ENCODE data around the gene ARMC8. TPM values are rescaled to one million over a fixed set of nuclear protein-coding genes. Genes with fewer than 3 reads are reported as not detected.

Gene ARMC8
- total and polyA plus RNA-seq, 2 donors (not counting 1 experiment from before 2014, with no cell fraction given): 35.3 to 81.1 TPM

- H3K4me1 Mint-ChIP-seq: peaks cover 30% of the 10 kb centered on the region
- ChIA-PET POLR2A (interaction anchor here (0.7 to 1.9 kb wide), 3 partner anchors 11 to 17 kb away, joined by 4 to 19 read pairs (median 5); partner anchors contain the start of gene ARMC8), CTCF (interaction anchor here (1.0 to 1.8 kb wide), 6 partner anchors 11 to 741 kb away, joined by 3 to 4 read pairs (median 4); partner anchors contain the start of genes ARMC8 and DZIP1L)
- peak within 1 kb of the TSS; percentile 99 for H3K27ac Mint-ChIP-seq
- peaks cover 0 to 8% of the 10 kb centered on the region in 2 experiments for H3K36me3 ChIP-seq (replicated peaks in 1 of 2; ENCODE audit: control extremely low read depth in 1 of 2, control insufficient read depth in 1 of 2, extremely low read depth in 1 of 2, insufficient read depth in 2 of 2, low read length in 1 of 2)
- DNase-seq: peak; percentile 88
- peaks cover 14 to 16% of the 10 kb centered on the region in 2 donors for H3K4me1 ChIP-seq (ENCODE audit: control insufficient read depth in 2 of 2, insufficient read depth in 2 of 2, low read length in 2 of 2)
- H3K4me3 ChIP-seq (ENCODE audit: control extremely low read depth in 1 of 5, extremely low read depth in 1 of 5, insufficient read depth in 1 of 5, low read depth in 2 of 5, low read length in 4 of 5): peak within 1 kb of the TSS; percentile 75 to 95 (median 81)
- peaks cover 4% of the 10 kb centered on the region for H4K20me1 ChIP-seq (ENCODE audit: control insufficient read depth, insufficient read depth, low read length, poor library complexity, severe bottlenecking)
- peak within 1 kb of the TSS; percentile 88 for H3K9ac ChIP-seq (ENCODE audit: low read length)
- intact Hi-C loops (cut with micrococcal nuclease): loop anchor here (1.0 to 5.0 kb wide), 2 partner anchors 13 to 1213 kb away; partner anchors contain the start of genes ARMC8 and COPB2
- peaks cover 19% of the 10 kb centered on the region for H3K79me2 ChIP-seq (ENCODE audit: control insufficient read depth, insufficient read depth, low read length)
- no peak for TF ChIP-seq CTCF (IDR thresholded peaks at IDR 0.05)
- TF ChIP-seq EZH2 (IDR thresholded peaks at IDR 0.05; ENCODE audit: borderline replicate concordance, insufficient read depth, low read depth, low read length, poor library complexity, severe bottlenecking): no peak
- H2AFZ ChIP-seq (ENCODE audit: insufficient read depth, low read depth, low read length, poor library complexity, severe bottlenecking): peak within 1 kb of the TSS; percentile 95
- peak within 1 kb of the TSS; percentile 100 for H3K4me3 Mint-ChIP-seq
- H3K27me3 Mint-ChIP-seq: peaks cover 3% of the 10 kb centered on the region
- H3K4me2 ChIP-seq (replicated peaks; ENCODE audit: low read depth, low read length, poor library complexity, severe bottlenecking): peak within 1 kb of the TSS; percentile 78
- no peaks in the 10 kb centered on the region for H3K9me3 ChIP-seq (ENCODE audit: control extremely low read depth in 1 of 3, control insufficient read depth in 2 of 3, insufficient read depth in 1 of 3, low read length in 2 of 3)
- whole genome bisulfite sequencing (ENCODE audit: insufficient coverage): under 1% methylated on average over 31 of the region's 38 CpGs
- peak; percentile 93 for ATAC-seq (ENCODE audit: low read depth)
- no peaks in the 10 kb centered on the region for H3K9me3 Mint-ChIP-seq (ENCODE audit: insufficient read depth)
- no peaks in the 10 kb centered on the region for H3K27me3 ChIP-seq (replicated peaks in 1 of 4; ENCODE audit: control extremely low read depth in 1 of 4, control insufficient read depth in 3 of 4, insufficient read depth in 4 of 4, low read length in 3 of 4)
- peak within 1 kb of the TSS; percentile 77 for H3K27ac ChIP-seq (ENCODE audit: low read length in 2 of 2)
Measured at GRCh38 chr3:138174421-138175131, 12.5 kb upstream of the ARMC8 start, which contains the start of gene DBR1. DBR1 (minus strand) TSS chr3:138174921; CDS start chr3:138174795, 126 bp downstream.

Data from B cell (primary cell).